K562 (cell line): ENCODE measurements around the gene INSIG1. TPM values are rescaled to one million over a fixed set of nuclear protein-coding genes. Genes with fewer than 3 reads are reported as not detected.

Source experiments
- ARID3B ChIP-seq: fragments of 250-450 bp; sonication (Bioruptor Pico); IDR thresholded peaks from 2 replicates; pipeline ENCODE4 v1.4.0; 2020; ENCODE audit warnings: borderline replicate concordance
- CBX1 ChIP-seq: sonication (generic); IDR thresholded peaks from 2 replicates; pipeline ENCODE4 v1.6.1; 2016; ENCODE audit warnings: antibody characterized with exemption, low read depth, mild to moderate bottlenecking
- CCNT2 ChIP-seq: IDR thresholded peaks from 2 replicates; pipeline ENCODE4 v1.6.1; 2011; ENCODE audit warnings: borderline replicate concordance, low read depth, mild to moderate bottlenecking, moderate library complexity, mixed read lengths, low read length; ENCODE audit not compliant: insufficient read length; ENCODE audit errors: extremely low read depth
- GTF2A2 ChIP-seq: IDR thresholded peaks from 2 replicates; pipeline ENCODE4 v1.6.1; 2016; ENCODE audit warnings: mild to moderate bottlenecking, missing genetic modification characterization, missing compliant biosample characterization
- HNRNPUL1 ChIP-seq: fragments of 200-400 bp; formaldehyde crosslinking; IDR thresholded peaks from 2 replicates; pipeline ENCODE4 v1.6.1; 2017; ENCODE audit warnings: low read length
- MGA ChIP-seq: fragments of 450-650 bp; IDR thresholded peaks from 2 replicates; pipeline ENCODE4 v1.6.1; 2016; ENCODE audit warnings: mild to moderate bottlenecking, moderate library complexity
- TOE1 ChIP-seq, 2 experiments: fragments of 450-650 bp in 1 of 2; sonication (generic) in 1 of 2; formaldehyde crosslinking in 1 of 2; IDR thresholded peaks; 2 replicates each; pipeline versions ENCODE4 v1.7.1 to v1.8.0; 2016 to 2022; ENCODE audit warnings: borderline replicate concordance in 2 of 2, mild to moderate bottlenecking in 2 of 2, antibody characterized with exemption in 1 of 2, inconsistent platforms in 1 of 2, low read depth in 1 of 2, missing genetic modification reagents in 1 of 2, moderate library complexity in 1 of 2
- ZBTB33 ChIP-seq: sonication (generic); formaldehyde crosslinking; IDR thresholded peaks from 2 replicates; pipeline ENCODE4 v1.8.1; 2023; ENCODE audit warnings: mild to moderate bottlenecking, missing genetic modification reagents
- ZKSCAN8 ChIP-seq: fragments of 200-800 bp; sonication (Bioruptor generic); IDR thresholded peaks from 2 replicates; pipeline ENCODE4 v1.6.1; 2016; ENCODE audit warnings: missing genetic modification characterization, missing compliant biosample characterization
- ZNF551 ChIP-seq: fragments of 250-450 bp; sonication (Bioruptor Pico); IDR thresholded peaks from 2 replicates; pipeline ENCODE4 v1.5.0; 2021; ENCODE audit warnings: mild to moderate bottlenecking, moderate library complexity
- ZNF699 ChIP-seq: fragments of 250-450 bp; sonication (Bioruptor Pico); IDR thresholded peaks from 2 replicates; pipeline ENCODE4 v1.8.0; 2021; ENCODE audit warnings: mild to moderate bottlenecking, moderate library complexity; ENCODE audit not compliant: insufficient replicate concordance
- polyA plus RNA-seq, 8 experiments: library from polyadenylated mRNA; depleted of rRNA in 4 of 8; stranded (reverse) in 5 of 8; unstranded in 3 of 8; fragments of >200 nt; fragmentation: Nextera tagmentation in 2 of 8; fragmentation: Illumina TruSeq in 1 of 8; extraction: Ambion mirVana in 2 of 8; extraction: Trizol in 1 of 8; gene quantifications; 2 replicates each; pipeline versions ENCODE4 v1.2.1 to v1.2.3, GENCODE V29; 2011 to 2014; ENCODE audit warnings: inconsistent platforms in 1 of 8, missing spikeins in 1 of 8
- total RNA-seq, 7 experiments: library from RNA; depleted of rRNA in 6 of 7; stranded (reverse); fragments of >200 nt in 6 of 7; fragmentation: Illumina TruSeq in 2 of 7; extraction: Trizol in 2 of 7; gene quantifications; 2 replicates each; pipeline versions ENCODE4 v1.2.1 to v1.2.3, GENCODE V29; 2011 to 2021; ENCODE audit warnings: low replicate concordance in 1 of 7

INSIG1 gene
- total and polyA plus RNA-seq, 9 of the 15 experiments (the other 6 are each of a cell fraction or from before 2014, with no cell fraction given): 57.1 to 787 (median 238) TPM

- TF ChIP-seq HNRNPUL1 (no peak), MGA (no peak), ARID3B (CRISPR knock-in tag) (no peak), CBX1 (no peak), CCNT2 (no peak), GTF2A2 (tag) (no peak), TOE1 (IDR thresholded peaks at IDR 0.05; ENCODE audit: borderline replicate concordance) (no peak), TOE1 (CRISPR knock-in tag; IDR thresholded peaks at IDR 0.05; ENCODE audit: borderline replicate concordance, low read depth) (no peak), ZBTB33 (CRISPR knock-in tag) (no peak), ZNF551 (no peak), ZNF699 (CRISPR knock-in tag) (no peak), ZKSCAN8 (CRISPR knock-in tag) (no peak)
Measured at GRCh38 chr7:155298834-155299534, 1.3 kb downstream of the INSIG1 start (continued).
